ENCODE data around the gene TRAF5. TPM values are rescaled to one million over a fixed set of nuclear protein-coding genes. Genes with fewer than 3 reads are reported as not detected.

TRAF5 gene
- total RNA-seq = 61.4 and 73.1 TPM in 2 replicates

- ATAC-seq (ENCODE audit: low read depth) (peak; percentile 62), DNase-seq (peak; percentile 71)
- ChIA-PET POLR2A (interaction anchor here (0.6 to 4.8 kb wide), 15 partner anchors 8 to 1532 kb away, joined by 3 to 68 read pairs (median 6); partner anchors contain the start of genes FLVCR1, RCOR3 and SLC30A1), CTCF (interaction anchor here (0.7 to 1.8 kb wide), 10 partner anchors 11 to 252 kb away, joined by 3 to 12 read pairs (median 3); partner anchors contain the start of gene SLC30A1)
- intact Hi-C loops (cut with micrococcal nuclease) = loop anchor here (1.0 to 5.0 kb wide), 5 partner anchors 10 to 1544 kb away; partner anchors contain the start of genes C1orf74 and RCOR3
- H3K36me3 Mint-ChIP-seq (ENCODE audit: low read depth) = peaks cover 17% of the 10 kb centered on the region
- peak within 1 kb of the TSS; percentile 94 for H3K4me3 Mint-ChIP-seq
- peak within 1 kb of the TSS; percentile 97 for H3K27ac Mint-ChIP-seq
- H3K27me3 Mint-ChIP-seq = no peaks in the 10 kb centered on the region
- H3K4me1 Mint-ChIP-seq = peaks cover 69% of the 10 kb centered on the region
- no peak for TF ChIP-seq CTCF (IDR thresholded peaks at IDR 0.05)
- H3K9me3 Mint-ChIP-seq = no peaks in the 10 kb centered on the region
Observed at GRCh38 chr1:211326528-211327345, at the start of gene TRAF5. Gene TRAF5 (plus strand): TSS chr1:211326833. CDS start chr1:211353240, 26,407 bp downstream.

GRCh38 chr1:211279340-211279739, 47.3 kb upstream of the TRAF5 start:
- no peak for TF ChIP-seq CTCF (IDR thresholded peaks at IDR 0.05)
- Mint-ChIP-seq H3K27me3 (no peaks in the 10 kb centered on the region), H3K9me3 (no peaks in the 10 kb centered on the region), H3K27ac (no peak overlapping the region), H3K4me3 (no peak overlapping the region), H3K36me3 (ENCODE audit: low read depth) (peaks cover 33% of the 10 kb centered on the region), H3K4me1 (no peaks in the 10 kb centered on the region)
- intact Hi-C loops (cut with micrococcal nuclease) = no loop called here
- ATAC-seq (ENCODE audit: low read depth) = no peak
- ChIA-PET CTCF (no interaction called here), POLR2A (no interaction called here)
- DNase-seq = no peak

GRCh38 chr1:211280910-211281309, 45.7 kb upstream of the TRAF5 start:
- no peaks in the 10 kb centered on the region for H3K27me3 Mint-ChIP-seq
- ChIA-PET CTCF (no interaction called here), POLR2A (no interaction called here)
- peaks cover 41% of the 10 kb centered on the region for H3K36me3 Mint-ChIP-seq (ENCODE audit: low read depth)
- no peaks in the 10 kb centered on the region for H3K4me1 Mint-ChIP-seq
- no peak for DNase-seq
- intact Hi-C loops (cut with micrococcal nuclease) = no loop called here
- no peak overlapping the region for H3K27ac Mint-ChIP-seq
- no peak for TF ChIP-seq CTCF (IDR thresholded peaks at IDR 0.05)
- ATAC-seq (ENCODE audit: low read depth) = no peak
- H3K9me3 Mint-ChIP-seq = no peaks in the 10 kb centered on the region
- no peak overlapping the region for H3K4me3 Mint-ChIP-seq

GRCh38 chr1:211281320-211282022, 45.2 kb upstream of the TRAF5 start:
- no peaks in the 10 kb centered on the region for H3K27me3 Mint-ChIP-seq
- H3K9me3 Mint-ChIP-seq = no peaks in the 10 kb centered on the region
- CTCF ChIA-PET = no interaction called here
- no peaks in the 10 kb centered on the region for H3K4me1 Mint-ChIP-seq
- H3K27ac Mint-ChIP-seq = no peak overlapping the region
- POLR2A ChIA-PET = interaction anchor here (0.5 to 0.7 kb wide), 2 partner anchors 22 to 32 kb away, joined by 4 to 7 read pairs; no protein-coding TSS in a partner anchor
- intact Hi-C loops (cut with micrococcal nuclease) = no loop called here
- DNase-seq (no peak), ATAC-seq (ENCODE audit: low read depth) (no peak)
- no peak for TF ChIP-seq CTCF (IDR thresholded peaks at IDR 0.05)
- H3K36me3 Mint-ChIP-seq (ENCODE audit: low read depth) = peaks cover 42% of the 10 kb centered on the region
- H3K4me3 Mint-ChIP-seq = no peak overlapping the region

GRCh38 chr1:211282023-211282373, 44.6 kb upstream of the TRAF5 start:
- DNase-seq = no peak
- no peak for TF ChIP-seq CTCF (IDR thresholded peaks at IDR 0.05)
- no peaks in the 10 kb centered on the region for H3K27me3 Mint-ChIP-seq
- no peaks in the 10 kb centered on the region for H3K9me3 Mint-ChIP-seq
- ChIA-PET CTCF (interaction anchor here (1.4 kb wide), 1 partner anchor 41 kb away, joined by 3 read pairs; no protein-coding TSS in a partner anchor), POLR2A (interaction anchor here (0.5 to 0.7 kb wide), 2 partner anchors 22 to 32 kb away, joined by 4 to 7 read pairs; no protein-coding TSS in a partner anchor)
- H3K4me3 Mint-ChIP-seq = no peak overlapping the region
- no peak overlapping the region for H3K27ac Mint-ChIP-seq
- ATAC-seq (ENCODE audit: low read depth) = no peak
- peaks cover 46% of the 10 kb centered on the region for H3K36me3 Mint-ChIP-seq (ENCODE audit: low read depth)
- H3K4me1 Mint-ChIP-seq = peaks cover 4% of the 10 kb centered on the region
- intact Hi-C loops (cut with micrococcal nuclease) = no loop called here
